NCI-H2107 treated with DMSO at 0.1 percent for 48 hours (cell line): ENCODE measurements around the gene DEXI.

Source experiments
- DNase-seq: peaks from one replicate; lab custom pipeline; 2025; ENCODE audit not compliant: unreplicated experiment; lab: John Stamatoyannopoulos, UW

The DEXI gene

GRCh38 chr16:10896165-10896564 is 46.1 kb downstream of the DEXI start:
- DNase-seq: no peak

GRCh38 chr16:10895053-10895946 is 47.0 kb downstream of the DEXI start:
- DNase-seq: peak; percentile 9

GRCh38 chr16:10892782-10893318 is 49.4 kb downstream of the DEXI start:
- no peak for DNase-seq

- DNase-seq: no peak
Observed at GRCh38 chr16:10889855-10890254, 52.4 kb downstream of the DEXI start.

- no peak for DNase-seq
Observed at GRCh38 chr16:10888320-10888937, 53.8 kb downstream of the DEXI start.

GRCh38 chr16:10885246-10885645 is 57.0 kb downstream of the DEXI start:
- DNase-seq: no peak

- DNase-seq: no peak
Observed at GRCh38 chr16:10883004-10883403, 59.3 kb downstream of the DEXI start.

- DNase-seq: no peak
Observed at GRCh38 chr16:10881479-10882030, 60.7 kb downstream of the DEXI start.

- DNase-seq: no peak
Observed at GRCh38 chr16:10880594-10881452, 61.4 kb downstream of the DEXI start.

- DNase-seq: no peak
Observed at GRCh38 chr16:10879681-10880589, 62.3 kb downstream of the DEXI start.
